Left ventricle myocardium inferior (tissue), 1 donor: ENCODE results near the gene BRD3OS. TPM values are rescaled to one million over a fixed set of nuclear protein-coding genes. Genes with fewer than 3 reads are reported as not detected.

Experiments
- DNase-seq: peaks from one replicate; pipeline ENCODE4 v3.0.0-alpha.2; 2020
- H3K27ac ChIP-seq: fragments of 200-600 bp; replicated peaks from 2 replicates; pipeline ENCODE4 v1.8.0; 2021
- H3K27me3 ChIP-seq: fragments of 200-600 bp; 2 replicates; pipeline ENCODE4 v1.8.0; 2021; ENCODE audit warnings: low read depth
- H3K36me3 ChIP-seq: fragments of 200-600 bp; 2 replicates; pipeline ENCODE4 v1.8.0; 2021
- H3K4me1 ChIP-seq: fragments of 200-600 bp; 2 replicates; pipeline ENCODE4 v1.8.0; 2021
- H3K4me3 ChIP-seq: fragments of 200-600 bp; 2 replicates; pipeline ENCODE4 v1.8.0; 2021; ENCODE audit warnings: mild to moderate bottlenecking, moderate library complexity
- H3K9me3 ChIP-seq: fragments of 200-600 bp; replicated peaks from 2 replicates; pipeline ENCODE4 v1.8.0; 2021
- CTCF ChIP-seq: fragments of 200-600 bp; IDR thresholded peaks from 2 replicates; pipeline ENCODE4 v1.8.0; 2021; ENCODE audit warnings: antibody characterized with exemption, mild to moderate bottlenecking, borderline replicate concordance
- intact Hi-C: fragments of 100-400 bp; cut with micrococcal nuclease; formaldehyde crosslinking; loops from one replicate; pipeline ENCODE4 v1.11.0; 2022
- total RNA-seq: library from RNA; stranded (reverse); fragmentation: NEBNext Ultra II Directional; extraction: Animal tissue kit (Norgen Biotek cat#: 25700); gene quantifications from one replicate; pipeline ENCODE4 v1.2.1, GENCODE V29; 2021
- donor health status: DM: no; HTN: yes; CAD: no; lungs with severe emphysema.

Gene BRD3OS
- total RNA-seq, 1 donor from 2014 or later: 5.7 TPM

GRCh38 chr9:134057307-134057657 lies 32.0 kb downstream of the BRD3OS start:
- no peak for TF ChIP-seq CTCF
- peak; percentile 13 for DNase-seq
- intact Hi-C loops: no loop called here
- H3K27me3 ChIP-seq: no peaks in the 10 kb centered on the region
- H3K4me3 ChIP-seq: no peak overlapping the region
- H3K27ac ChIP-seq: no peak overlapping the region
- peaks cover 76% of the 10 kb centered on the region for H3K4me1 ChIP-seq
- no peaks in the 10 kb centered on the region for H3K9me3 ChIP-seq
- H3K36me3 ChIP-seq: peaks cover 11% of the 10 kb centered on the region

- intact Hi-C loops: no loop called here
- Histone ChIP-seq H3K36me3 (peaks cover 4% of the 10 kb centered on the region), H3K27ac (no peak overlapping the region), H3K4me3 (no peak overlapping the region), H3K9me3 (no peaks in the 10 kb centered on the region), H3K4me1 (peaks cover 83% of the 10 kb centered on the region), H3K27me3 (no peaks in the 10 kb centered on the region)
- peak; percentile 13 for DNase-seq
- TF ChIP-seq CTCF: no peak
Observed at GRCh38 chr9:134057751-134058701, 32.7 kb downstream of the BRD3OS start.

DNA sequence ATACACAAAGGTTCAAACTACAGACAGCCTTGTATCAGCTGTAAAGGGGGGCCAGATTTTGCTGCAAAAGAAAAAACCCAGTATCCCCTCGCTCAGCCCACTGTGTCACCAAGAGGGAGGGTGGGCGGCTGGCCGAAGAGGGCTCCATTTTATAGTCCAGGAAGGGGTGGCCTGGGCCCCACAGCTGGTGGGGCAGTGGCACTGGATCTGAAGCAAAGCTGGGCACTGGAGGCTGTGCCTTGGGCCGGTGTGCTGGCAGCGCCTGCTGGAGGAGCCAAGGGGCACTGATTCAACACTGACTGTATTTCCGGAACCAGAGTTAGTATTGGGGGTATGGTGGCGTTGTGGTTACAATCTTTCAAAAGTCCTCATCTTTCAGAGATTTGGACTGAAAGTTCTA lies 33.4 kb downstream of the BRD3OS start:
- no peak for TF ChIP-seq CTCF
- no peaks in the 10 kb centered on the region for H3K36me3 ChIP-seq
- peaks cover 90% of the 10 kb centered on the region for H3K4me1 ChIP-seq
- no peak overlapping the region for H3K4me3 ChIP-seq
- H3K9me3 ChIP-seq: no peaks in the 10 kb centered on the region
- no peak overlapping the region for H3K27ac ChIP-seq
- no peaks in the 10 kb centered on the region for H3K27me3 ChIP-seq
- DNase-seq: no peak
- intact Hi-C loops: no loop called here

DNA sequence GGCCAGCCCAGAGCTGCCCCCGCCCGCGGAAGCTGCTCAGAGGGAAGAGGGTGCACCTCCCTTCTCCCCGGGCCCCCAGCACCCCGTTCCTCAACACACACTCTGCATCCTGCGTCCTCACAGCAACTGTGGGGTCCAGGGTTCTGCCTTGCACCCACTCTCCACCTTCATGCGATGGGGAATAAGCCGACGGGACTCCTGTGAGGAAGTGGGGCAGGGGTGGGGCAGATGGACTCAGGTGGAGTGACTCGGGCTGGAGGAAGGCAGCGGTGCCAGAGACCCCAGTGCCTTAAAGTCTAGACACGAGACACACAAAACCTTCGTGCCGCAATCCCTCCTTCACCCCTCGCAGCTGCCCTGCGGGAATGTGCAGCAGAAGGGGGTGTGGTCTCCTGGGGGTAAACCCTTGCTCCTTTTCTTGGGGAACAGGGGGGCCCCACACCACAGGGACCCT lies 33.9 kb downstream of the BRD3OS start:
- Histone ChIP-seq H3K4me1 (peaks cover 93% of the 10 kb centered on the region), H3K36me3 (no peaks in the 10 kb centered on the region), H3K9me3 (no peaks in the 10 kb centered on the region), H3K27me3 (no peaks in the 10 kb centered on the region), H3K27ac (no peak overlapping the region), H3K4me3 (no peak overlapping the region)
- no peak for TF ChIP-seq CTCF
- intact Hi-C loops: no loop called here
- no peak for DNase-seq

- no peaks in the 10 kb centered on the region for H3K36me3 ChIP-seq
- H3K4me1 ChIP-seq: peaks cover 94% of the 10 kb centered on the region
- H3K4me3 ChIP-seq: no peak overlapping the region
- no peak for TF ChIP-seq CTCF
- intact Hi-C loops: no loop called here
- no peaks in the 10 kb centered on the region for H3K27me3 ChIP-seq
- H3K27ac ChIP-seq: no peak overlapping the region
- H3K9me3 ChIP-seq: no peaks in the 10 kb centered on the region
- peak; percentile 19 for DNase-seq
Observed at GRCh38 chr9:134059661-134060395, 34.5 kb downstream of the BRD3OS start.
